Measurements from ENCODE around the gene P3H3. TPM values are rescaled to one million over a fixed set of nuclear protein-coding genes. Genes with fewer than 3 reads are reported as not detected.

P3H3 gene
- polyA plus RNA-seq, 1 experiment = 71.6 TPM

DNA sequence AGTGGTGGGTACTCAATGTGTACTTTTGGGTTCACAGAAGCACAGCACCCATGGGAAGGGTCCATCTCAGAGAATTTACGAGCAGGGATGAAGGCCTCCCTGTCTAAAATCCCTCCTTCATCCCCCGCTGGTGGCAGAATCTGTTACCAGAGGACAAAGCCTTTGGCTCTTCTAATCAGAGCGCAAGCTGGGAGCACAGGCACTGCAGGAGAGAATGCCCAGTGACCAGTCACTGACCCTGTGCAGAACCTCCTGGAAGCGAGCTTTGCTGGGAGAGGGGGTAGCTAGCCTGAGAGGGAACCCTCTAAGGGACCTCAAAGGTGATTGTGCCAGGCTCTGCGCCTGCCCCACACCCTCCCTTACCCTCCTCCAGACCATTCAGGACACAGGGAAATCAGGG lies 8.0 kb upstream of the P3H3 start:
- ChIA-PET CTCF (interaction anchor here (0.9 to 12.9 kb wide), 3 partner anchors 26 to 67 kb away, joined by 3 to 92 read pairs (median 9); partner anchors contain the start of gene MLF2), POLR2A (interaction anchor here (0.6 kb wide), 1 partner anchor 31 kb away, joined by 7 read pairs; the partner anchor contains the start of gene CDCA3)
- no peaks in the 10 kb centered on the region for H3K36me3 ChIP-seq (ENCODE audit: control insufficient read depth, insufficient read depth, low read length)
- no peak overlapping the region for H3K4me3 ChIP-seq (ENCODE audit: low read depth, low read length)
- H3K27me3 ChIP-seq (ENCODE audit: control insufficient read depth, insufficient read depth, low read length) = peaks cover 5% of the 10 kb centered on the region; the same call in 1 of the 2 replicates
- no peak for DNase-seq (ENCODE audit: low read depth)
- TF ChIP-seq, protein P1, sequence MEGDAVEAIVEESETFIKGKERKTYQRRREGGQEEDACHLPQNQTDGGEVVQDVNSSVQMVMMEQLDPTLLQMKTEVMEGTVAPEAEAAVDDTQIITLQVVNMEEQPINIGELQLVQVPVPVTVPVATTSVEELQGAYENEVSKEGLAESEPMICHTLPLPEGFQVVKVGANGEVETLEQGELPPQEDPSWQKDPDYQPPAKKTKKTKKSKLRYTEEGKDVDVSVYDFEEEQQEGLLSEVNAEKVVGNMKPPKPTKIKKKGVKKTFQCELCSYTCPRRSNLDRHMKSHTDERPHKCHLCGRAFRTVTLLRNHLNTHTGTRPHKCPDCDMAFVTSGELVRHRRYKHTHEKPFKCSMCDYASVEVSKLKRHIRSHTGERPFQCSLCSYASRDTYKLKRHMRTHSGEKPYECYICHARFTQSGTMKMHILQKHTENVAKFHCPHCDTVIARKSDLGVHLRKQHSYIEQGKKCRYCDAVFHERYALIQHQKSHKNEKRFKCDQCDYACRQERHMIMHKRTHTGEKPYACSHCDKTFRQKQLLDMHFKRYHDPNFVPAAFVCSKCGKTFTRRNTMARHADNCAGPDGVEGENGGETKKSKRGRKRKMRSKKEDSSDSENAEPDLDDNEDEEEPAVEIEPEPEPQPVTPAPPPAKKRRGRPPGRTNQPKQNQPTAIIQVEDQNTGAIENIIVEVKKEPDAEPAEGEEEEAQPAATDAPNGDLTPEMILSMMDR (IDR thresholded peaks at IDR 0.05; ENCODE audit: insufficient read depth, low read depth, low read length) = no peak

DNA sequence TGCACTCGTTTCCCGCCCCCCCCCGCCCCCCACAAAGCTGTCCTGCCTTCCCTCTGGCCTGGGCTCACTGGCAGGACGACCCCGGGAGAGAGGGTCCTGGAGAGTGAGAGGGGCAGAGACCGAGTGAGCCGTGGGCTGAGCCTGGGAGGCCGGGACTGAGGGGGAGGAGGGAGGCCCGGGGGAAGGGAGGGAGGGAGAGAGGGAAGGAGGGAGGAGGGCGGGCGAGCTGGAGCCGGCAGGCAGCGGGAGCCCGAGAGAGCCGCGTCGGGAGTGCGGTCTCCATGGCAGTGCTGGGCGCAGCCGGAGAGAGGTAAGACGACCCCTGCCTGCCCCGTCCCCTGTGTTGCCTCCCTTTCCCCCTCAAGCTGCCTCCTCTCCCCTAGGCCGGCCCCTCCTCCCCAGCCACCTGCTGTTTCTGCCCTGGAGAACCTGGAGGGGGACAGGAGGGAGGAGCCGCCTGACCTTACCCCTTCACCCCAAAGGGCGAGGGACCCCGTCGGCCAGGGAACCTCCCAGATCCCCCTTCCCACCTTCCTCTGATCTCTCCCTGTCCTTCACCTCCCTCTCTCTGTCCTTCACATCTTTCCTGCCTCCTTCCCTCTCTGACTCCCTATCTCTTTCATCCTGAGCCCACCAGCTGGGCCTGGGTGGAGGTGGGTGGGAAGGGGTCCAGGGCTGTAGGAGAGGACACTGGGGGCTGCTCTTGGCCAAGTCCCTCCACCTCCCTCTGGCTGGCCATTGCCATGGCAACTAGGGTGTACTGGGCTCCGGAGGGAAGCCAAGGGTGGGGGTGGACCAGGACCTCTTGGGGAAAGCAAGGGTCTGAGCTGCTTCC lies 6.4 kb upstream of the P3H3 start, which contains the start of gene GPR162:
TSS of gene GPR162 (plus strand) at position 231 of the 835 bp plus-strand sequence. CDS start 2,078 bp downstream, outside the sequence.
- DNase-seq (ENCODE audit: low read depth) = no peak
- Histone ChIP-seq H3K36me3 (ENCODE audit: control insufficient read depth, insufficient read depth, low read length) (no peaks in the 10 kb centered on the region; the same call in none of the 2 replicates), H3K4me3 (ENCODE audit: low read depth, low read length) (peak within 1 kb of the TSS; percentile 48), H3K27me3 (ENCODE audit: control insufficient read depth, insufficient read depth, low read length) (peaks cover 3% of the 10 kb centered on the region; the same call in 1 of the 2 replicates)
- ChIA-PET POLR2A (interaction anchor here (0.5 to 0.9 kb wide), 3 partner anchors 9 to 587 kb away, joined by 3 to 8 read pairs (median 4); partner anchors contain the start of gene PTMS), CTCF (interaction anchor here (1.0 to 12.9 kb wide), 7 partner anchors 10 to 69 kb away, joined by 3 to 92 read pairs (median 6); partner anchors contain the start of genes MLF2 and PTMS)
- TF ChIP-seq, protein P1 (IDR thresholded peaks at IDR 0.05; ENCODE audit: insufficient read depth, low read depth, low read length) = no peak

DNA sequence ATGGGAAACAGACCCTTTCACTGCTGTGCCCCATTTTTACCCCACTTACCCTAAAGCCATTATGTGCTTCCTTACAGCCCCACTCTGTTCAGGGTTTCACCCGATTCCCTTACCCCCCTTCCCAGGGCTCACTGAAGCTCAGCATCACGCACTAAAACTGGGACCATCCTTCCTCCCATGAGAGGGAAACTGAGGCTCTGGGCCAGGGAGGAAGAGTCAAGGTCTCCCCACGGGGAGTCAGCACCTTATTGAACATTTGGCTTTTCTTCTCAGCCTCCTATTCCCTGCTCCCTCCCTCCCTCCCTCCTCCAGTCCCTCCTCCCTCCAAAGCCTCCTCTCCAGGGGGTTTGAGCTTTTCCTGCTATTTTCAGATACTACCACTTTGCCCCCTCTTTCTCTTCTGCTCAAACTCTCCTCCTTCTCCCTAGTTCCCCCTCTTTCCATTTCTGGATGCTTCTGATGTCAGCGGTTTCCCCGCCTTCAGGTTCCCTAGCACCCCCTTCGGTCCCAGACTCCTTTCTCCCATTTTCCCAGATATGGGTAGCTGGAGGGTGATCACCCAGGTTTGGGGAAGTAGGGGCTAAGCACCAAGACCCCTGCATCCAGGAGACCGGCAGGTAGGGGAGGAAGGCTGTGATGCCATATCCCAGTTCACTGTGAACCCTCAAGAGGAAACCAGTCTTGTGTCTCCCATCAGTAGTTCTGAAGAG lies 5.6 kb upstream of the P3H3 start:
- CTCF ChIA-PET = interaction anchor here (2.0 to 12.9 kb wide), 5 partner anchors 13 to 69 kb away, joined by 6 to 92 read pairs (median 9); partner anchors contain the start of genes MLF2 and PTMS
- no peak for DNase-seq (ENCODE audit: low read depth)

DNA sequence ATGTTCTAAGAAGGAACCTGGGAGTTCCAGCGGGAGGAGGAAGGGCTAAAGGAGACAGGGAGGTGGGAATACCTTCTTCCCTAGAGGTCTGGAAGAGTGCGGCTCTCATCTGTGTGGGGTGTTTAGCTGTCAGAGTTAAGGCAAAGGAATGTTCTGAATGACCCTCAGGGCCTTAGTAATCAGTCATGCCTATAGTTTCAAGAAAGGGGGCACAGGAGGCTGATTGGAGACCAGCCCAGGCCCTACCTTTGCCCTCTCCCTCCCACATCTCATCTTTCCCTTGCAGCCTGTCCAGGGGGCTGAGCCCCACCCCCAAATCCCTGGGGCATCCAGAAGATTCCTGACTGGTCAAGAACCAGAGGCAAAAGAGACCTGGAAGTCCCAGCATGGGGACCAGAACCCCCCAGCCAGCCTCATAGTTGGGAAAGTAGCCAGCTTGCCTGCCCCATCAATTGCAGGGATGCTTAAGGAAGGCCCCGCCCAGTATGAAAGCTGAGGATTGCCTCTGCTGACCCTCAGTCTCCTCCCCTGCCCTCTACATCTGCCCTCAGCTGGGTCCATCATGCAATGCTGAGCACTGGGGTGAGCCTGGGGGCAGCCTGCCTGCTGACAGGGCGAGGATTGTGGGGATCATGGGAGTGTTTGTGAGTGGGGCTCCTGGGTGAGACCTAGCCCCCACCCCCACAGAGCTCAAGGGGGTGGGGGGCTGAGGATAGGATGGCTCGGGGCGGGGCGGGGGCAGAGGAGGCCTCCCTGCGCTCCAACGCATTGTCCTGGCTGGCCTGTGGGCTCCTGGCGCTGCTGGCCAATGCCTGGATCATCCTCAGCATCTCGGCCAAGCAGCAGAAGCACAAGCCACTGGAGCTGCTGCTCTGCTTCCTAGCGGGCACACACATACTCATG lies 4.8 kb upstream of the P3H3 start:
- Histone ChIP-seq H3K27me3 (ENCODE audit: control insufficient read depth, insufficient read depth, low read length) (peaks cover 3% of the 10 kb centered on the region; the same call in 1 of the 2 replicates), H3K4me3 (ENCODE audit: low read depth, low read length) (no peak overlapping the region), H3K36me3 (ENCODE audit: control insufficient read depth, insufficient read depth, low read length) (no peaks in the 10 kb centered on the region; the same call in none of the 2 replicates)
- TF ChIP-seq, protein P1 (IDR thresholded peaks at IDR 0.05; ENCODE audit: insufficient read depth, low read depth, low read length) = no peak
- POLR2A ChIA-PET = no interaction called here
- no peak for DNase-seq (ENCODE audit: low read depth)
- CTCF ChIA-PET = interaction anchor here (2.2 to 12.9 kb wide), 4 partner anchors 40 to 88 kb away, joined by 6 to 92 read pairs (median 32); partner anchors contain the start of genes MLF2 and PTMS

More for the DNA sequence above, 5.6 kb upstream of the P3H3 start:
- TF ChIP-seq, protein P1 (IDR thresholded peaks at IDR 0.05; ENCODE audit: insufficient read depth, low read depth, low read length) = no peak
- Histone ChIP-seq H3K27me3 (ENCODE audit: control insufficient read depth, insufficient read depth, low read length) (peaks cover 3% of the 10 kb centered on the region; the same call in 1 of the 2 replicates), H3K4me3 (ENCODE audit: low read depth, low read length) (no peak overlapping the region), H3K36me3 (ENCODE audit: control insufficient read depth, insufficient read depth, low read length) (no peaks in the 10 kb centered on the region; the same call in none of the 2 replicates)
- POLR2A ChIA-PET = no interaction called here

All from BJ (cell line).